GM19023 (cell line): ENCODE measurements around the gene PAM.
A peak's percentile ranks its signal among the peaks of the same experiment; 100 is the strongest.

Source experiments
- ATAC-seq: cut with Tn5 transposase; IDR thresholded peaks from one replicate; pipeline ENCODE4 v1.9.1; 2021; ENCODE audit warnings: mild to moderate bottlenecking, moderate library complexity; ENCODE audit not compliant: unreplicated experiment

The PAM gene

GRCh38 chr5:102927007-102927406, 171.9 kb downstream of the PAM start:
- ATAC-seq = no peak

GRCh38 chr5:102930244-102930643, 175.1 kb downstream of the PAM start:
- ATAC-seq = no peak

GRCh38 chr5:102931085-102931725, 176.1 kb downstream of the PAM start:
- ATAC-seq = peak; percentile 48

- no peak for ATAC-seq
These were observed 177.7 kb downstream of the PAM start for GRCh38 chr5:102932781-102933180.

GRCh38 chr5:102933316-102933715, 178.2 kb downstream of the PAM start:
- no peak for ATAC-seq

- no peak for ATAC-seq
These were observed 178.8 kb downstream of the PAM start for GRCh38 chr5:102933721-102934459.

GRCh38 chr5:102937894-102938293, 182.8 kb downstream of the PAM start:
- ATAC-seq = no peak

- no peak for ATAC-seq
These were observed 186.0 kb downstream of the PAM start for GRCh38 chr5:102941111-102941510.

GRCh38 chr5:102946414-102946813, 191.3 kb downstream of the PAM start:
- ATAC-seq = no peak

- ATAC-seq = no peak
These were observed 191.9 kb downstream of the PAM start for GRCh38 chr5:102946971-102947370.

- ATAC-seq = no peak
These were observed 200.4 kb downstream of the PAM start for GRCh38 chr5:102955488-102955887.

- ATAC-seq = no peak
These were observed 201.5 kb downstream of the PAM start for GRCh38 chr5:102956599-102956998.

GRCh38 chr5:102957141-102957540, 202.0 kb downstream of the PAM start:
- no peak for ATAC-seq

- no peak for ATAC-seq
These were observed 203.4 kb downstream of the PAM start for GRCh38 chr5:102958481-102959011.

- ATAC-seq = no peak
These were observed 203.9 kb downstream of the PAM start for GRCh38 chr5:102959055-102959454.

GRCh38 chr5:102961671-102962070, 206.6 kb downstream of the PAM start:
- ATAC-seq = no peak

- no peak for ATAC-seq
These were observed 210.5 kb downstream of the PAM start for GRCh38 chr5:102965653-102966052.

- ATAC-seq = no peak
These were observed 214.5 kb downstream of the PAM start for GRCh38 chr5:102969641-102970040.

- peak; percentile 64 for ATAC-seq
These were observed 216.7 kb downstream of the PAM start for GRCh38 chr5:102971676-102972293.

- ATAC-seq = no peak
These were observed 219.1 kb downstream of the PAM start for GRCh38 chr5:102974177-102974576.

GRCh38 chr5:102975045-102975444, 219.9 kb downstream of the PAM start:
- no peak for ATAC-seq
